Measurements from ENCODE around the gene STMN3. TPM values are rescaled to one million over a fixed set of nuclear protein-coding genes. Genes with fewer than 3 reads are reported as not detected.

Gene STMN3
- total RNA-seq: 9.2 and 41.1 TPM in 2 replicates

DNA sequence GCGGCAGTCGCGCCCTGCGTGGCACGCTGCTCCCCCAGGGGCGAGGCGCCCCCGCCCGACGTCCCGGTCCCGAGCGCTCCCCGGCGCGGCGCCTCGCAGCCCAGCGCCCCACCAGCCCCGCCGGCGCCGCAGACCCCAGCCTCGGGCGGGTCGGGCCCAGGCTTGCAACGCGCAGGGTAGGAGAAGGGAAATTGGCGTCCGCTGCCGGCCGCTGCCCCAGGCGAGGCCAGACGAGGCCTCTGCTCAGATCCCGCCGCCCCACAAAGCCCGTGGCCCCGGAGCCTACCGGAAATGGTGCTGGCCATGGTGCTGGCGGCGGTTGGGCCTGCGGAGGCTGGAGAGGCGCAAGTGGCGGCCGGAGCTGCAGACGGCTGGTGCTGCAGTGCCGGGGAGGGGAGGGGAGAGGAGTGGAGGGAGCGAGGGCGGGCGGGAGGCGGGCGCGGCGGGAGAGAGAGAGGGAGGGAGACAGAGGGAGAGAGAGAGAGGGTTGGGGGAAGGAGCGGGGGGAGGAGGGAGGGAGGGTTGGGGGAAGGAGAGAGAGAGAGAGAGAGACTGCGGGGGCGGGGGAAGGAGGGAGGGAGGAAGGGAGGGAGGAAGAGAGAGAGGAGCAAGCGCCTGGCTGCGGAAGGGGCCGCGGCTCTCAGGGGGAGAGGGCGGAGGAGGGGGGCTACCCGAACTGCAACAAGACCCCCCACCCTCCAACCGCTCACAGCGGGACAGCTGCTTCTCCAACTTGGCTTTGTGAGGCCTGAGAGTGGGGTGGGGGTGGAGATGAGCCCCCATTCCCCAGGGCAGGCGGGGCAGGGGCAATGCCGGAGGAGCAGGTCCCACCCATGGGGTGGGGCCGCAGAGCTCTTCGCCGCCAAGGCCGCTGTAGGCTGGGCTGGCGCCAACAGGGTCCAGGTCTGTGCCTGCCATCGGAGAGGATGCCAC, at the start of gene STMN3:
STMN3 (minus strand) TSS at position 384 of the 933 bp plus-strand sequence; CDS start at position 305, 79 bp downstream.

DNA sequence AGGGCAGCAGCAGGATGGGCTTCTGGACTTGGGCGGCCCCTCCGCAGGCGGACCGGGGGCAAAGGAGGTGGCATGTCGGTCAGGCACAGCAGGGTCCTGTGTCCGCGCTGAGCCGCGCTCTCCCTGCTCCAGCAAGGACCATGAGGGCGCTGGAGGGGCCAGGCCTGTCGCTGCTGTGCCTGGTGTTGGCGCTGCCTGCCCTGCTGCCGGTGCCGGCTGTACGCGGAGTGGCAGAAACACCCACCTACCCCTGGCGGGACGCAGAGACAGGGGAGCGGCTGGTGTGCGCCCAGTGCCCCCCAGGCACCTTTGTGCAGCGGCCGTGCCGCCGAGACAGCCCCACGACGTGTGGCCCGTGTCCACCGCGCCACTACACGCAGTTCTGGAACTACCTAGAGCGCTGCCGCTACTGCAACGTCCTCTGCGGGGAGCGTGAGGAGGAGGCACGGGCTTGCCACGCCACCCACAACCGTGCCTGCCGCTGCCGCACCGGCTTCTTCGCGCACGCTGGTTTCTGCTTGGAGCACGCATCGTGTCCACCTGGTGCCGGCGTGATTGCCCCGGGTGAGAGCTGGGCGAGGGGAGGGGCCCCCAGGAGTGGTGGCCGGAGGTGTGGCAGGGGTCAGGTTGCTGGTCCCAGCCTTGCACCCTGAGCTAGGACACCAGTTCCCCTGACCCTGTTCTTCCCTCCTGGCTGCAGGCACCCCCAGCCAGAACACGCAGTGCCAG, 43.6 kb upstream of the STMN3 start, which contains the start of gene TNFRSF6B:
TNFRSF6B (plus strand) TSS at position 25 of the 729 bp plus-strand sequence; CDS start at position 141, 116 bp downstream.

DNA sequence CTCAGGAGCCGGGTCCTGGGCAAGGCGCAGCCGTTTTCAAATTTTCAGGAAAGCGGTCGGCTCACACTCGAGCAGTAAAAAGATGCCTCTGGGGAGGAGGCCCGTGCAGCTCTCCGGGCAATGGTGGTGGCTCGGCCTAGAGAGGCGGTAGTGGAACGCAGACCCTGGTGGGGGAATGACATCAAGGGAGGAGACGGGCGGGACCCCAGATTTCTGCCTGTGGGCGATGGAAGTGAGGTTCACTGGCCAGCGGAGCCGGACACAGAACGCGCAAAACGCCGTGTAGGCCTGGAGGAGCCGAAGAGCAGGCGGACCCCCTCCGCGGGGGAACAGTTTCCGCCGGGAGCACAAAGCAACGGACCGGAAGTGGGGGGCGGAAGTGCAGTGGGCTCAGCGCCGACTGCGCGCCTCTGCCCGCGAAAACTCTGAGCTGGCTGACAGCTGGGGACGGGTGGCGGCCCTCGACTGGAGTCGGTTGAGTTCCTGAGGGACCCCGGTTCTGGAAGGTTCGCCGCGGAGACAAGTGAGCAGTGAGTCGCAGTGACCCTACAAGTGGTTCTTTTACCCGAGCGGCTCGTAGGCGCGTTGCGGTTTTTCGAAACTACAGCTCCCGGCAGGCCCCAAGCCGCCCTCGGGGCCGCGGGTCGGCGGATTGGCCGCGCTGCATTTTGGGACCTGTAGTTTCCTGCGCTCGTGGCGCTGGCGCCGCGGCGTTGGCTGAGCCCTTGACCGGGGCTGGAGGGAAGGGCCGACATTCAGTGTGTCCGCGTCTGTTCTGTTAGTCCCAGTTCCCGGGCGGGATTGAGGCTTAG, 4.9 kb upstream of the STMN3 start, which contains the start of gene RTEL1:
RTEL1 (plus strand) TSS at position 376 of the 812 bp plus-strand sequence. CDS start 1,091 bp downstream, outside the sequence.

DNA sequence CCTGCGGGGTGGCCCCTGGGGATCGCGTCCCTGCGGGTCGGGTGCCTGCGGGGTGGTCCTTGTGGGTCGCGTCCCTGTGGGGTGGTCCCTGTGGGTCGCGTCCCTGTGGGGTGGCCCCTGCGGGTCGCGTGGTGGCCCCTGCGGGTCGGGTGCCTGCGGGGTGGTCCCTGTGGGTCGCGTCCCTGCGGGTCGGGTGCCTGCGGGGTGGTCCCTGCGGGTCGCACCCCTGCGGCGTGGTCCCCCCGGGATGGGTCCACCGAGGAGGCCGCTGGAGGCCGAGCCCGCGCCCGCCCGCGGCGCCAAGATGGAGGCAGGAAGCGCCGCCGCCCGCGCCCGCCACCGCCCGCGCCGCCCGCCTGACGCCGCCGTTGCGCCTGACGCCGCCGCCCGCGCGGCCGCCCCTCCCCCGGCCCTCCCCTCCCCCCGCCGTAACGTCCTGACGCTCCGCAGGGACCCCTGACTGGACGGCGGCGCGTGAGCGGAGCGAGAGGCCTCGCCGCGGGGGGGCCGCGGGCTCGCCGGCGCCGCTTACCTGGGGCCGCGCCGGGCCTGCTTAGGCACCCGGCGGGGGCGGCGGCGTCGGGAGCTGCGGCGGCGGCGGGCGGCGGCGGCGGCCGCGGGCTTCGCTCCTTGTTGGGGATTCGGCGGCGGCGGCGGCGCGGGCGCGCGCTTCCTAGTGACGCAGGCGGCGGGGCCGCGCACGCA, 26.6 kb downstream of the STMN3 start, which contains the start of gene GMEB2:
GMEB2 (minus strand) TSS at position 678 of the 705 bp plus-strand sequence. CDS start 7,704 bp downstream, outside the sequence.

Small RNA genes lying within 50 kb of the gene (small RNA-seq; reads per million reads assigned to genes)
- not detected for gene TNFRSF6B (ENCODE audit: low replicate concordance)

Other genes with a start within 250 kb of the STMN3 start
- not detected in 2 replicates for gene KCNQ2, start 180.8 kb downstream of the STMN3 start, total RNA-seq
- 1.3 and 4.6 TPM in 2 replicates for gene EEF1A2, start 154.3 kb downstream of the STMN3 start, total RNA-seq
- gene PPDPF, start 132.7 kb downstream of the STMN3 start, total RNA-seq: 63.5 and 86.3 TPM in 2 replicates
- gene PTK6, start 116.0 kb downstream of the STMN3 start, total RNA-seq: 0.14 and 0.44 TPM in 2 replicates
- not detected in 2 replicates for gene SRMS, start 105.7 kb downstream of the STMN3 start, total RNA-seq
- 0.43 and 0.88 TPM in 2 replicates for gene FNDC11, start 99.3 kb downstream of the STMN3 start, total RNA-seq
- 42.7 and 81.7 TPM in 2 replicates for gene HELZ2, start 79.2 kb downstream of the STMN3 start, total RNA-seq
- 11.2 and 16.0 TPM in 2 replicates for gene GMEB2, start 26.3 kb downstream of the STMN3 start, total RNA-seq
- gene RTEL1, start 4.9 kb upstream of the STMN3 start, total RNA-seq: 24.5 and 29.5 TPM in 2 replicates
- gene TNFRSF6B, start 43.2 kb upstream of the STMN3 start, total RNA-seq: 3.9 and 35.9 TPM in 2 replicates
- gene ARFRP1, start 54.6 kb upstream of the STMN3 start, total RNA-seq: 43.4 and 45.5 TPM in 2 replicates
- gene ZGPAT, start 54.6 kb upstream of the STMN3 start, total RNA-seq: 20.6 and 24.9 TPM in 2 replicates
- gene LIME1, start 83.2 kb upstream of the STMN3 start, total RNA-seq: 3.1 and 4.2 TPM in 2 replicates
- gene SLC2A4RG, start 86.4 kb upstream of the STMN3 start, total RNA-seq: 27.6 and 54.1 TPM in 2 replicates
- gene ZBTB46, start 177.8 kb upstream of the STMN3 start, total RNA-seq: 3.3 and 20.5 TPM in 2 replicates
- gene ABHD16B, start 208.1 kb upstream of the STMN3 start, total RNA-seq: not detected in 2 replicates
- 145 and 153 TPM in 2 replicates for gene TPD52L2, start 211.8 kb upstream of the STMN3 start, total RNA-seq
- 51.9 and 77.0 TPM in 2 replicates for gene DNAJC5, start 241.7 kb upstream of the STMN3 start, total RNA-seq